Uterus (tissue), 4 donors: Measurements from ENCODE around the gene SLC39A11. TPM values are rescaled to one million over a fixed set of nuclear protein-coding genes. Genes with fewer than 3 reads are reported as not detected.

Experiments
- DNase-seq, 2 donors: peaks; one replicate each; pipeline ENCODE4 v3.0.0-alpha.2; 2019 to 2020
- H3K27ac ChIP-seq, 2 donors: fragments of 200-600 bp; sonication (generic); 1 replicate in 1 of 2; 2 replicates in 1 of 2; pipeline ENCODE4 v1.5.1; 2016 to 2018
- H3K27me3 ChIP-seq, 2 donors: fragments of 200-600 bp; sonication (generic); one replicate each; pipeline ENCODE4 v1.5.1; 2018 to 2019; ENCODE audit warnings: control low read depth in 1 of 2
- H3K36me3 ChIP-seq, 2 donors: fragments of 200-600 bp; sonication (generic); one replicate each; pipeline ENCODE4 v1.5.1; 2019; ENCODE audit warnings: control low read depth in 1 of 2
- H3K4me1 ChIP-seq, 2 donors: fragments of 200-600 bp; sonication (generic); one replicate each; pipeline ENCODE4 v1.5.1; 2018 to 2019; ENCODE audit warnings: control low read depth in 1 of 2
- H3K4me3 ChIP-seq, 2 donors: fragments of 200-600 bp; sonication (generic); 1 replicate in 1 of 2; 2 replicates in 1 of 2; pipeline ENCODE4 v1.5.1; 2018 to 2019; ENCODE audit warnings: mild to moderate bottlenecking in 1 of 2
- H3K9me3 ChIP-seq, 2 donors: fragments of 200-600 bp; sonication (generic); one replicate each; pipeline ENCODE4 v1.5.1; 2019; ENCODE audit warnings: control low read depth in 1 of 2
- CTCF ChIP-seq, 4 experiments: fragments of 200-600 bp in 2 of 4; fragments of 450-650 bp in 2 of 4; sonication (generic) in 2 of 4; IDR thresholded peaks; one replicate each; pipeline ENCODE4 v1.5.1; 2016 to 2019; ENCODE audit warnings: antibody characterized with exemption in 4 of 4, mild to moderate bottlenecking in 2 of 4, moderate library complexity in 1 of 4
- POLR2A ChIP-seq, 2 donors: fragments of 450-650 bp; IDR thresholded peaks; one replicate each; pipeline ENCODE4 v1.6.1; 2016; ENCODE audit warnings: antibody characterized with exemption in 2 of 2, mild to moderate bottlenecking in 1 of 2, moderate library complexity in 1 of 2
- intact Hi-C: fragments of 100-400 bp; cut with DNase I; formaldehyde crosslinking; loops from one replicate; pipeline ENCODE4 v1.15.1; 2023; ENCODE audit warnings: low total_unique reads
- total RNA-seq, 4 donors: library from RNA; depleted of rRNA in 3 of 4; stranded (reverse); fragments of >200 nt in 3 of 4; gene quantifications; one replicate each; pipeline versions ENCODE4 v1.1.0 to v1.2.4, GENCODE V29; 2014 to 2023
- donor health status: DM: yes; HTN: yes; CAD: no.

Gene SLC39A11
- total RNA-seq, 4 donors from 2014 or later: 5.4 to 56.2 (median 21.0) TPM

DNA sequence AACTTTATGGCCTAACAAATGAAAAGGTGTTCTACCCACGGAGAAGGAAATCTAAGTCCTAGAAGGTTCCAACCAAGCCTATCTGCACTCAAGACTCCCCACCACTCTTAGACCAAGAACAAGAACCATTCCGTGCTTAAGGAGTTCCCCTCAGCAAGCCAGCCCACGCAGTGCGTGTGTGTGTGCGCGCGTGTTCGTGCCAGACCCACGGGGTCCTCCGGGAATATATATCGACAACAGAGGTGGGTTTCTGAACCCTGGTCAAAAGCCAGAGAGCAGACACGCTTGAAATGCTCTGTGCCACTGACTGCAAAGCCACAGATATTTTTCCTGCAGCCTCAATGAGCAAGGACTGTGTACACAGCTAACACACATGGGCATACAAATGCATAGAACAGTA, 70.7 kb downstream of the SLC39A11 start:
- H3K27me3 ChIP-seq: no peaks in the 10 kb centered on the region
- no peaks in the 10 kb centered on the region for H3K36me3 ChIP-seq
- no peak overlapping the region for H3K4me3 ChIP-seq
- DNase-seq: no peak
- no peak overlapping the region for H3K27ac ChIP-seq
- H3K4me1 ChIP-seq: no peaks in the 10 kb centered on the region
- intact Hi-C loops: no loop called here
- H3K9me3 ChIP-seq: peaks cover 0 to 18% of the 10 kb centered on the region in 2 donors
- no peak for TF ChIP-seq POLR2A (IDR thresholded peaks at IDR 0.05)
- TF ChIP-seq CTCF (IDR thresholded peaks at IDR 0.05): no peak

- H3K27me3 ChIP-seq: no peaks in the 10 kb centered on the region
- no peaks in the 10 kb centered on the region for H3K36me3 ChIP-seq
- no peak for DNase-seq
- TF ChIP-seq POLR2A (IDR thresholded peaks at IDR 0.05) (no peak), CTCF (IDR thresholded peaks at IDR 0.05) (no peak)
- H3K4me1 ChIP-seq: no peaks in the 10 kb centered on the region
- H3K4me3 ChIP-seq: no peak overlapping the region
- intact Hi-C loops: no loop called here
- H3K9me3 ChIP-seq: peaks cover 0 to 18% of the 10 kb centered on the region in 2 donors
- H3K27ac ChIP-seq: no peak overlapping the region
Observed at GRCh38 chr17:73020110-73020509, 72.4 kb downstream of the SLC39A11 start.

- no peaks in the 10 kb centered on the region for H3K36me3 ChIP-seq
- intact Hi-C loops: no loop called here
- H3K27ac ChIP-seq: no peak overlapping the region
- no peaks in the 10 kb centered on the region for H3K27me3 ChIP-seq
- no peak for DNase-seq
- TF ChIP-seq CTCF (IDR thresholded peaks at IDR 0.05): no peak
- no peak for TF ChIP-seq POLR2A (IDR thresholded peaks at IDR 0.05)
- no peaks in the 10 kb centered on the region for H3K4me1 ChIP-seq
- H3K4me3 ChIP-seq: no peak overlapping the region
- H3K9me3 ChIP-seq: peaks cover 0 to 18% of the 10 kb centered on the region in 2 donors
Observed at GRCh38 chr17:73018599-73018998, 73.9 kb downstream of the SLC39A11 start.

GRCh38 chr17:73017658-73018057, 74.8 kb downstream of the SLC39A11 start:
- TF ChIP-seq POLR2A (IDR thresholded peaks at IDR 0.05): no peak
- no peak for TF ChIP-seq CTCF (IDR thresholded peaks at IDR 0.05)
- no peak for DNase-seq
- Histone ChIP-seq H3K4me3 (no peak overlapping the region), H3K9me3 (peaks cover 0 to 18% of the 10 kb centered on the region in 2 donors), H3K36me3 (no peaks in the 10 kb centered on the region), H3K27me3 (no peaks in the 10 kb centered on the region), H3K4me1 (no peaks in the 10 kb centered on the region), H3K27ac (no peak overlapping the region)
- intact Hi-C loops: no loop called here

DNA sequence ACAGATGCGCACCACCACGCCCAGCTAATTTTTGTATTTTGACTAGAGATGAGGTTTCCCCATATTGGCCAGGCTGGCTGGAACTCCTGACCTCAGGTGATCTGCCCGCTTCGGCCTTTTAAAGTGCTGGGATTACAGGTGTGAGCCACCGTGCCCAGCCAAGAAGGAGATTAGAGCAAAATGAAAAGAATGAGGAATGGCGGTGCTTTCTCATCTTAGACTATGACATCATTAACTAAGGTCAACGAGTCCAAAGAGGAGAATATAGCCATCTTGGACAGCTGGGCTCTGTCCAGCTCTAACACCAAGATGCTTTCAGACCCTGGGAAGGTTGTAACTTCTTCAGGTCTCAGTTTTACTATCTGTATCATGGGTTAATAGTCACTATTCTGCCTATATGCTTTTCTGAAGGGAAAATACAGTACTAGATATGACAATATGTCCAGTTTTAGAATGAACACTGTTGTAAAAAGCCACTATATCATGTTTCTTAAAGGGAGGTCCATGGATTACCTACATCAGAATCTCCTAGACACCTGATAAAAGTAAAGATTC, 76.7 kb downstream of the SLC39A11 start:
- no peak overlapping the region for H3K27ac ChIP-seq
- peaks cover 0 to 18% of the 10 kb centered on the region in 2 donors for H3K9me3 ChIP-seq
- H3K4me1 ChIP-seq: no peaks in the 10 kb centered on the region
- intact Hi-C loops: no loop called here
- H3K4me3 ChIP-seq: no peak overlapping the region
- TF ChIP-seq CTCF (IDR thresholded peaks at IDR 0.05): no peak
- no peak for TF ChIP-seq POLR2A (IDR thresholded peaks at IDR 0.05)
- DNase-seq: no peak
- H3K36me3 ChIP-seq: no peaks in the 10 kb centered on the region
- no peaks in the 10 kb centered on the region for H3K27me3 ChIP-seq
